ENCODE measurements around the gene APBA3.

DNA sequence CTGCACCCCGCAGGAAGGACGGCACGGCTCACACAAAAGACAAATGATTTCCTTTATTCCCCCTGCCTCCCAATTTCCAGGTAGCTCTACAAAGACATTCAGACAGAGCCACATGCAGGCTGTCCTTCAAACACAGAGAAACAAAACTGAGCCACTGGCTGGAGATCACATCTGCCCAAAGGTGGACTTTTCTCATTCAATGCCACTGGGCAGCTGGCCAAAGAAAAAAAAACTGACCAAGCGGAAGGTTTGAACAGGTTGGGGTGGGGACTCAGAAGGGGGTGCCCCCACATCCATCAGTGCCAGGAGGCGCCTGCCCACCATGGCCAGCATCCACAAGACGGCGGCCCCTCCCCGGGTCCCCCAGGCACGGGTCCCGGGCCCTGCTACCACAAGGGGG, 42.5 kb upstream of the APBA3 start:
- TF ChIP-seq, protein P1, sequence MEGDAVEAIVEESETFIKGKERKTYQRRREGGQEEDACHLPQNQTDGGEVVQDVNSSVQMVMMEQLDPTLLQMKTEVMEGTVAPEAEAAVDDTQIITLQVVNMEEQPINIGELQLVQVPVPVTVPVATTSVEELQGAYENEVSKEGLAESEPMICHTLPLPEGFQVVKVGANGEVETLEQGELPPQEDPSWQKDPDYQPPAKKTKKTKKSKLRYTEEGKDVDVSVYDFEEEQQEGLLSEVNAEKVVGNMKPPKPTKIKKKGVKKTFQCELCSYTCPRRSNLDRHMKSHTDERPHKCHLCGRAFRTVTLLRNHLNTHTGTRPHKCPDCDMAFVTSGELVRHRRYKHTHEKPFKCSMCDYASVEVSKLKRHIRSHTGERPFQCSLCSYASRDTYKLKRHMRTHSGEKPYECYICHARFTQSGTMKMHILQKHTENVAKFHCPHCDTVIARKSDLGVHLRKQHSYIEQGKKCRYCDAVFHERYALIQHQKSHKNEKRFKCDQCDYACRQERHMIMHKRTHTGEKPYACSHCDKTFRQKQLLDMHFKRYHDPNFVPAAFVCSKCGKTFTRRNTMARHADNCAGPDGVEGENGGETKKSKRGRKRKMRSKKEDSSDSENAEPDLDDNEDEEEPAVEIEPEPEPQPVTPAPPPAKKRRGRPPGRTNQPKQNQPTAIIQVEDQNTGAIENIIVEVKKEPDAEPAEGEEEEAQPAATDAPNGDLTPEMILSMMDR (IDR thresholded peaks at IDR 0.05; ENCODE audit: insufficient read depth, low read length): no peak
- no peak for TF ChIP-seq POLR2AphosphoS5 (IDR thresholded peaks at IDR 0.05; ENCODE audit: low read depth)

Measured in HL-60 (cell line).